GM04503 (cell line): ENCODE data around the gene STARD5.

Experiments used
- DNase-seq: peaks from one replicate; pipeline ENCODE4 v3.0.0-alpha.2; 2012; ENCODE audit warnings: low read depth

The STARD5 gene

GRCh38 chr15:81292523-81293001 lies 31.4 kb downstream of the STARD5 start:
- no peak for DNase-seq

DNA sequence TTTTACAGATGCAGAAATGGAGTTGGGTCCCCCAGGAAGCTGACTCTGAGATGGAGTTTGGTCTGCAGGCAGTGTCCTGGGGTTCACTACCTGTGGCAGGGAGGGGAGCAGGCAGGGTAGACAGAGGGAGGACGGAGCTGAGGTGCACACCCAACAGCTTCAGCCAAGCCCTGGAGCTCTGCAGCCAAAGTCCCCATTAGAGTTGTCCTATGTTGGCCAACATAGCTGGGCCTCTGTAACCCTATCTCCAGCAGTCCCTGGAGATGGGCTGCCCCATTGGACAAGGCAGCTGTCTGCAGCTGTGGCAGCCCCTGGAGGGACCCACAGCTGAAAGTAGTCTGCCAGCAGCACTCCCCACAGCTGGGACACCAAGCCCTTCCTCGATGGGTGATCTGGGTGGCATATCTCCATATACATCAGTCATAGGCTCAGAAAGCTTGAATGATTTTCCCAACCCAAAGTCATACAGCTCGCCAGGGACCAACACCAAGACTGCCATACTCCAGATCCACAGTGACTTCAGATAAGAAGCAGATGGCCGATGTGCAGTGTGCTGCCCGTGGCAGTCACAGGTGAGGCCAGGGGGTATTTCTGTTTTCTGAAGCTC lies 31.9 kb downstream of the STARD5 start:
- DNase-seq, result no peak

DNA sequence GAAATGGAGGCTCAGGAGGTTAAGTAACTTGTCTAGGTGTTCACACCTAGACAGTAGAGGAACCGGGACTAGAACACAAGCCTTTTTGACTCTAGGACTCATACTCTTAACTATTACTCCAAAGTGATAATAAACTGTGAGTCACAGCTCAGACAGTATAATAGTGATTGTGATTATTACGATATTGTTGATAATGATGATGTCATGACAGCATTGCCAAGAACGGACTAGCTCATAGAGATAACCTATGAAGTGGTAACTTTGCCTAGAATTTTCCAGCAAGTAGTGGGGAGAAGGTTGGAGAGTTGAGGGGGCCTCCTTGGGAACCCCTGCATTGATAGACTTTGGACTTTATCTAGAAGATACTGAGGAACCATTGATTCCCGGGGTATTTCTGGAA lies 34.0 kb downstream of the STARD5 start:
- DNase-seq, result no peak

GRCh38 chr15:81288616-81289015 lies 35.3 kb downstream of the STARD5 start:
- no peak for DNase-seq

DNA sequence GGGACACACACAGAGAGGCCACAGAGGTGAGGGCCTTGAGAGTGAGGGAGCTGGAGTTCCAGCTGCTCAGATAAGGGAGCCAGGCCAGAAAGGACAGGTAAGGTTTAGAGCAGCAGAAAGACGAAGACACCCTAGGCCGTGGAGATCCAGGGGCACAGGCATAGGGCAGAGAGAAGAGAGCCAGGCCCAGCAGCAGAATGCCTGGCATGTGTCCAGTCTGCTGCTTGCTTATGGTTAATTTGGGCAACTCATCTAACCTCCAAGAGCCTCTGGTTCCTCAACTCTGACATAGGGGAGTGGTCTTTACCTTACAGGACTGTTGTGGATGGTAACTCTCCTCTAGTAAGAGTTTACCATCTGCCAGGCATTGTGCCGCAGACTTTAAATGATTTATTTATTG lies 35.9 kb downstream of the STARD5 start:
- no peak for DNase-seq

DNA sequence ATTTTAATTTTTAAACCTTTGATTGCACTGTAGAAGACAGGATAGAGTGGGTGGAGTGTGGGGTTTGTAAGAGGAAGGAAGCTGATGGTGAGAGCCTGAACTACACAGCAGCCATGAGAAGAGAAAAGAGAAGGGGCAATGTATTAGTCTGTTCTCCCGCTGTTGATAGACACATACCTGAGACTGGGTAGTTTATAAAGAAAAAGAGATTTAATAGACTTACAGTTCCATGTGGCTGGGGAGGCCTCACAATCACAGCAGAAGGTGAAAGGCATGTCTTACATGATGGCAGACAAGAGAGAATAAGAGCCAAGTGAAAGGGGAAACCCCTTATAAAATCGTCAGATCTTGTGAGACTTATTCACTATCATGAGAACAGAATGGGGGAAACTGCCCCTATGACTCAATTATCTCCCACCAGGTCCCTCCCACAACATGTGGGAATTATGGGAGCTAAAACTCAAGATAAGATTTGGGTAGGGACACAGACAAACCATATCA lies 37.3 kb downstream of the STARD5 start:
- DNase-seq, result no peak

GRCh38 chr15:81285461-81285860 lies 38.5 kb downstream of the STARD5 start:
- DNase-seq, result no peak

DNA sequence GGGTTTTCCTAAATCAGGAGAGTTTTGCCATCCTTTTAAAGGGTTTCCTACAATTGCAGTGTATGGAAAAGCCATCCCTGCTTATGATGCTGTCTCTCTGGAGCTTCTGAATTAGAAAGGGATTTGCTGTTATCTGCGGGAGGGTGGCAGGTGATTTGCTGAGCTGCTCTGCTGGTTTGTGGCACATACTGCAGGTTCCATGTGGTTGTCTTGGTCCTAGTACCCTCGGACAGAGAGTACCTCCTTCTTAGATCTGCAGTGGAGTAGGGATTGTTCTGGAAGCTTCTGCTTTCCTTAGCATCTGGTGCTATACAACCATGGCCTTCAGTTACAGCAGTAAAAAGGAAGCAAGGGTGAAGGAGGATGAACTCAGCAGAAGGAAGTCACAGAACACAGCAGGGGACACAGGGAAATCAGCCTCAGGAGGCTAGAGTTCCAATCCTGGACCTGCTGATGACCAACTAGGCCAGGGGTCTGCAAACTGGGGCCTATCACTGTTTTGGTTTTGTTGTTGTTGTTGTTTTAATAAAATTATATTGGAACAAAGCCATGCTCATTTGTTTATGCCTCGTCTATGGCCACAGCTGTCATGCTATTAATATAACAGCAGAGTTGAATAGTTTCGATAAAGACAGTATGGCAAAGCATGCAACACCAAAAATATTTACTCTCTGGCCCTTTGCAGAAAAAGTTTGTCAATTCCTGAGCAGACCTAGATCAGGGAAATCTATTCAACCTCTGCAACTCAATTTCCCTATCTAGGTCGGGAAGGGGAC lies 39.5 kb downstream of the STARD5 start:
- no peak for DNase-seq

- DNase-seq, result no peak
Observed at GRCh38 chr15:81282911-81283310, 41.0 kb downstream of the STARD5 start.

DNA sequence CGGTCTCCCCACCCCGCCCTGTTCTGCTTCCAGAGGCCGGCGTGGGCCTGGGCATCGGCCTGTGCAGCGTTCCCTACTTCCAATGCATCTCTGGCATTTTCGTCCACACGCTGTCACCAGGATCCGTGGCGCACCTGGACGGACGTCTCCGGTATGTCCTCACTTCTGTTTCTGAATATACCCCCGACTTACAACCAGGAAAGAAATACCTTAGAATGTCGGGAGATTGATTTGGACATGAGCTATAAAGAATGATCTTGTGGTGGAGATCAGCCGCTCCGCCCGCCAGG lies 41.4 kb downstream of the STARD5 start:
- DNase-seq, result no peak

- no peak for DNase-seq
Observed at GRCh38 chr15:81281766-81282605, 42.0 kb downstream of the STARD5 start.

DNA sequence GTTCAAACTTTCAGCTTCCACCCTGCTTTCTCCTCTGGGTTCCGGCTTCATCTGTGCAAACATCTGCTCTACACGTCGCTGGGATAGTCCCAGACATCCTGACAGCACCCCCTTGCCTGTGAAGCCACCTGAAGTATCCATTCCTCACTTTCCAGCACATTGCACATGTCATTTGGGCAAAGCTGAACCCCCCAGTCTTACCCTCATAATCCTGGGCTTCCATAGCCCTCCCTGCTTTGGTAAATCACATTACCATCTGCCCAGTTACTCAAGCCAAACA lies 42.5 kb downstream of the STARD5 start:
- DNase-seq, result no peak

DNA sequence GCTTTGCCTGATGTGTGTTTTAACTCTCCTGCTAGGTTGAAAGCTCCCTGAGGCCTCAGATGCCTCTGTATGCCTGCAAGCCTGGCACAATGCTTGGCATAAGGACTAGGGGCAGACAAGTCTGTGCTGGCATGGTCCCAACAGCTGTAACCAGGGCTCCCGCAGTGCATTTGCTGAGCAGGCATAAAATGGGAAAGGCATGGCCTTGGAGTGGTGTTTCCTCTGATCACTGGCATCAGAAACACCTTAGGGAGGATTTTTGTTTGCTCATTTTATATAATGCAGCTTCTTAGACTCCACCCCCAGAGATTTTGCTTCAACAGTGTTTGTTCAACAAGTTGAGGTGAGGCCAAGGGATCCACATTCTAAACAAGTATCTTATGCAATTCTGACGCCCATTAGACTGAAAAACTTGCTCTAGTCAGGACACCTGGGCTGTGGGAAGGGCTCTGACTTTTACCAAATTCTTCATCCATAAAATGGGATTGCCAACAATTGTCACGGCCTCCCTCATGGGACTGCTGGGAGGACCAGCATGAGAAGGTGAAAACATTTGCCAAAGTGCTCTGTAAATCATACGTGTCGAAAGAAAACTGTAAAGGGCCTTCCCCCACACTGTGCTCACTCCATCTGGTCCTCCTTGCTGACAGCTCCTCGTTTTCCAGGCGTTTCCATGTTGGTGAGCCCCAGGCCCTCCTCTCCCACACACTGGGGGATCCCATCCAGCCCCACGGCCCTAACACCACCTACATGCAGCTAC lies 43.1 kb downstream of the STARD5 start:
- no peak for DNase-seq

DNA sequence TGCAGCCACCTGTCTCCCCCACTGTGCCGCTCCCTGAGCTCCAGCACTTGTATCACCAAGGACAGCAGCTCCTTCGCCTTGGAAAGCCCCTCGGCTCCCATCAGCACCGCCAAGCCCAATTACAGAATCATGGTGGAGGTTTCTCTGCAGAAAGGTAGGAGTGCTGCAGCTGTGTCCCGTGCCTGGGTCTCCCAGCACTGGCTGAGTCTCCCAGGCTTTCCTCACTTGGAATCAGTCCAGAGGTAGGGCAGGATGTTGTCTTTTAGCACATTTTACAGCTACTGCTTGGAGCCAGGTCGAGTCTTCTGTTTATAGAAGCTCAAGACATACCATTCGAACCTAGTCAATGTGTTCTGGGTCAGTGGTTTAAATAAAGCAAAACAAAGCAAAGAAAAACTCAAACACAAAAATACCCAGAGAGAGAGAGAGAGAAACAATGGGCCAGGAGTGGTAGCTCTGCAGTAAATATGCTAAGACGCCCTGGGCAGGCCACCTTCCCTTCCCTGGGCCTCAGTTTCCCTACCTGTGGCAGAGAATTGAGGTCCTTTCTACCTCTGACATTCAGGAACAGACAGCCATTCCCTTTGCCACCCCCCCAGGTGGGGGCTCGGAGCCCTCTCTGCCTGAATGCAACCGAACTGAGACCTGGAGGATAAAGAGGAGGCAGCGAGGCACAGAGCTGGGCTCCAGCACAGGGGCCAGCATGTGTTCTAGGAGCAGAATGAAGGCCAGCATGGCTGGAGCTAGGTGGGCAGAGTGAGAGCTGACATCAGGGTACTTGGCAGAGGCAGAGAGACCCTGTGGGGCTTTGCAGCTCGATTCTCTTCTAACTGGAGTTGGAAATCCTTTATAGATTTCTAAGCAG lies 44.1 kb downstream of the STARD5 start:
- DNase-seq, result no peak

- DNase-seq, result no peak
Observed at GRCh38 chr15:81278306-81279029, 45.5 kb downstream of the STARD5 start.

GRCh38 chr15:81277851-81278250 lies 46.1 kb downstream of the STARD5 start:
- DNase-seq, result no peak

DNA sequence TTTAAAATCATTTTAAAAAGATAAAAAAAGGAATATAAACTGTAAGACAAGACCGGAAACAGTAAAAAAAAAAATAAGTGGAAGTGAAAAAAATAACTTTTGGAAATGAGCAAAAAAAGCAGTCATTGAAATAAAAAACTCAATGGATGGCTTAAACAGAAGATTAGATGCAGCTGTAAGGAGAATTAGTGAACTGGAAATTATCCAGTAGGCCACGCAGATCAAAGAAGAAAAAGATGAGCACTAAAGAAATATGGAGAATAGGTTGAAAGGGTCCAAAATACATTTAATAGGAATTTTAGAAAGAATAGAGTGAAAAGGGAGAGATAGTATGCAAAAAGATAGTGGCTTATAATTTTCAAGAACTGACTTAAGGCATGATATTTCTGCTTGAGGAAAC lies 47.0 kb downstream of the STARD5 start:
- no peak for DNase-seq

- DNase-seq, result no peak
Observed at GRCh38 chr15:81275711-81276392, 48.1 kb downstream of the STARD5 start.

DNA sequence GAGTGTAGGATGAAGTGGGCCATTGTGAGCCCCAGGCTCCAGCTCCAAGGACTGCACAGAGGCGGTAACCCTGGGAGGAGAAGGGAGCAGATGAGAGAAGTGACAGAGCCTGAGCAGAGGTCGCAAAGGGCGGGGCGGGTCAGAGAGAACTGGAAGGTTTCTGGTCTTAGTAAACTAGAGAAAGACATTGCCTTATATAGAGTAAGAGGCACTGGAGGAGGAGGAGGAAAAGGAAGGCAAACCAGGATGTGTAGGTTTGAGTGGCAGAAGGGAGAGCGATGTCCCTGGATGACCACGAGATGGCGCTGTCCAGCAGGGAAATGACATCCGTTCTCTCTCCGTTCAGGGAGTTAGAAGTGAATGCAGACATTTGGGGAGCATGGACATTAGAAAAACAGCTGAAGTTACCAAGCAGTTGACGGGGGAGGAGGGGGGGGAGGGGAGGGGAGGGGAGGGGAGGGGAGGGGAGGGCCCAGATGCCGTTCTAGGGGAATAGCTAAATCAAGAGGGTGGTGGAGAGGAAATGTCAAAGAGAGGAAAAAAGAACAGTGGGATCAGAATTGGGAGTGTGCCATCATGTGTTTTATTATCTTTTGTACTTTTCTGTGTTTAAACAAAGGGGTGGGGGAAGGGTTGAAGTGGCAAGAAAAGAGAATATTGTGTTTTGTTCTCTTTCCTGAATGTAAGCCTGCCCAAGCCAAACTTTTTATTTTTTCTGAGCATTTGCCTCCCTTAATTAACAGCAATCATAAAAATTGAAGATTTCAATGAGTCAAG lies 48.8 kb downstream of the STARD5 start:
- no peak for DNase-seq
